ENCODE measurements around the gene CCP110. TPM values are rescaled to one million over a fixed set of nuclear protein-coding genes. Genes with fewer than 3 reads are reported as not detected.

Gene CCP110
- total RNA-seq, 1 donor from 2014 or later: 14.7 TPM

DNA sequence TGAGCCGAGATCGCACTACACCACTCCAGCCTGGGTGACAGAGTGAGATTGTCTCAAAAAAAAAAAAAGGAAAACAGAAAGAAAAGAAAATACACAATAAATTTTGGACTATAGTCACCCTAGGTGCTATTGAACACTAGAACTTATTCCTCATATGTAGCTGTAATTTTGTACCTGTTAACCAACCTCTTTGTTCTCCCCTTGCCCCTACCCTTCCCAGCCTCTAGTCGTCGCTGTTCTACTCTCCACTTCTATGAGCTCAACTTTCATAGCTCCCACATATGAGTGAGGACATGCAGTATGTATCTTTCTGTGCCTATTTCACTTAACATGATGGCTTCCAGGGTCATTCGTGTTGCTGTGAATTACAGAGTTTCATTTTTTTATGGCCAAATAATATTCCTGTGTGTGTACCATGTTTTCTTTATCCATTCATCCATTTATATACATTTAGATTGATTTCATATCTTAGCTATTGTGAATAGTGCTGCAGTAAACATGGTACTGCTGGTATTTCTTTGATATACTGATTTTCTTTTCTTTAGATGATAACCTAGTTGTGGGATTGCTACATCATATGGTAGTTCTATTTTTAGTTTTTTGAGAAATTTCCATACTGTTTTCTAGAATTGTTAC, 60.0 kb downstream of the CCP110 start:
- no peak overlapping the region for H3K9ac ChIP-seq (ENCODE audit: low read length)
- H3K36me3 ChIP-seq (ENCODE audit: insufficient read depth, low read length): peaks cover 22% of the 10 kb centered on the region
- H3K27me3 Mint-ChIP-seq (ENCODE audit: low read depth, unreplicated experiment): no peaks in the 10 kb centered on the region
- no peaks in the 10 kb centered on the region for H3K79me2 ChIP-seq (ENCODE audit: insufficient read depth, low read length)
- no peak overlapping the region for H2AFZ ChIP-seq (ENCODE audit: low read depth, low read length)
- no peak overlapping the region for H3K4me3 Mint-ChIP-seq (ENCODE audit: unreplicated experiment)
- H3K4me1 Mint-ChIP-seq (ENCODE audit: low read depth, unreplicated experiment): peaks cover 2% of the 10 kb centered on the region
- DNase-seq (ENCODE audit: low read depth) (peak; percentile 29), FAIRE-seq (no peak)
- H3K27ac Mint-ChIP-seq (ENCODE audit: unreplicated experiment): no peak overlapping the region
- H4K20me1 ChIP-seq (ENCODE audit: insufficient read depth, low read length): no peaks in the 10 kb centered on the region
- TF ChIP-seq, protein P1, sequence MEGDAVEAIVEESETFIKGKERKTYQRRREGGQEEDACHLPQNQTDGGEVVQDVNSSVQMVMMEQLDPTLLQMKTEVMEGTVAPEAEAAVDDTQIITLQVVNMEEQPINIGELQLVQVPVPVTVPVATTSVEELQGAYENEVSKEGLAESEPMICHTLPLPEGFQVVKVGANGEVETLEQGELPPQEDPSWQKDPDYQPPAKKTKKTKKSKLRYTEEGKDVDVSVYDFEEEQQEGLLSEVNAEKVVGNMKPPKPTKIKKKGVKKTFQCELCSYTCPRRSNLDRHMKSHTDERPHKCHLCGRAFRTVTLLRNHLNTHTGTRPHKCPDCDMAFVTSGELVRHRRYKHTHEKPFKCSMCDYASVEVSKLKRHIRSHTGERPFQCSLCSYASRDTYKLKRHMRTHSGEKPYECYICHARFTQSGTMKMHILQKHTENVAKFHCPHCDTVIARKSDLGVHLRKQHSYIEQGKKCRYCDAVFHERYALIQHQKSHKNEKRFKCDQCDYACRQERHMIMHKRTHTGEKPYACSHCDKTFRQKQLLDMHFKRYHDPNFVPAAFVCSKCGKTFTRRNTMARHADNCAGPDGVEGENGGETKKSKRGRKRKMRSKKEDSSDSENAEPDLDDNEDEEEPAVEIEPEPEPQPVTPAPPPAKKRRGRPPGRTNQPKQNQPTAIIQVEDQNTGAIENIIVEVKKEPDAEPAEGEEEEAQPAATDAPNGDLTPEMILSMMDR (IDR thresholded peaks at IDR 0.05; ENCODE audit: insufficient read depth, low read depth, low read length): peak; percentile 96
- no peak for TF ChIP-seq EZH2 (IDR thresholded peaks at IDR 0.05; ENCODE audit: insufficient read depth, low read length)
- no peak overlapping the region for H3K4me2 ChIP-seq (ENCODE audit: low read length)
- no peak overlapping the region for H3K27ac ChIP-seq (ENCODE audit: low read depth, low read length)
- H3K36me3 Mint-ChIP-seq (ENCODE audit: low read depth, unreplicated experiment): peaks cover 16% of the 10 kb centered on the region
- H3K9me3 Mint-ChIP-seq (ENCODE audit: unreplicated experiment): peaks cover 4% of the 10 kb centered on the region
- no peaks in the 10 kb centered on the region for H3K27me3 ChIP-seq (ENCODE audit: insufficient read depth, low read length)
- no peaks in the 10 kb centered on the region for H3K9me3 ChIP-seq (ENCODE audit: insufficient read depth, low read depth, low read length)
- H3K4me3 ChIP-seq (ENCODE audit: insufficient read depth, low read depth, low read length): no peak overlapping the region
- peaks cover 2% of the 10 kb centered on the region for H3K4me1 ChIP-seq (ENCODE audit: insufficient read depth, low read length)

DNA sequence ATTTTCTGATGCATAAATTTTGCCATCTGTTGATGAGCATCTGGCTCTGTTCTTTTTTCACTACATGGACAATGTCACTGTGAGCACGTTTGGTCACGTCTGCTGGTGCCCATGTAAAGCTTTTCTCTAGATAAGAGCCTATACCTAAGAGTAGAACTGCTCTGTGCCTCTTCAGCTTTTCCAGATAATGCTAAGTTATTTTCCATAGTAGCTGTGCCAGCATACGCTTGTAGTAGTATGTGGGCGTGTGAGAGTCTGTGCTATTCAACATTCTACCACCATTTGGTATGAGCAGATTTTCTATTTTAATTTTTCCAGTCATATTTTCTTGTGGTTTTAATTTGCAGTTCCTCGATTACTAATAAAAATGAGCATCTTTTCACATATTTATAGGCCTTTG, 64.9 kb downstream of the CCP110 start:
- Histone ChIP-seq H4K20me1 (ENCODE audit: insufficient read depth, low read length) (no peaks in the 10 kb centered on the region), H3K9ac (ENCODE audit: low read length) (no peak overlapping the region), H3K9me3 (ENCODE audit: insufficient read depth, low read depth, low read length) (no peaks in the 10 kb centered on the region), H3K4me1 (ENCODE audit: insufficient read depth, low read length) (no peaks in the 10 kb centered on the region), H3K27ac (ENCODE audit: low read depth, low read length) (no peak overlapping the region), H3K4me2 (ENCODE audit: low read length) (no peak overlapping the region), H3K79me2 (ENCODE audit: insufficient read depth, low read length) (no peaks in the 10 kb centered on the region), H2AFZ (ENCODE audit: low read depth, low read length) (no peak overlapping the region), H3K36me3 (ENCODE audit: insufficient read depth, low read length) (peaks cover 6% of the 10 kb centered on the region), H3K4me3 (ENCODE audit: insufficient read depth, low read depth, low read length) (no peak overlapping the region), H3K27me3 (ENCODE audit: insufficient read depth, low read length) (no peaks in the 10 kb centered on the region)
- Mint-ChIP-seq H3K4me3 (ENCODE audit: unreplicated experiment) (no peak overlapping the region), H3K9me3 (ENCODE audit: unreplicated experiment) (no peaks in the 10 kb centered on the region), H3K27ac (ENCODE audit: unreplicated experiment) (no peak overlapping the region), H3K27me3 (ENCODE audit: low read depth, unreplicated experiment) (no peaks in the 10 kb centered on the region), H3K4me1 (ENCODE audit: low read depth, unreplicated experiment) (peaks cover 13% of the 10 kb centered on the region), H3K36me3 (ENCODE audit: low read depth, unreplicated experiment) (peaks cover 5% of the 10 kb centered on the region)
- FAIRE-seq (no peak), DNase-seq (ENCODE audit: low read depth) (peak; percentile 20)
- no peak for TF ChIP-seq EZH2 (IDR thresholded peaks at IDR 0.05; ENCODE audit: insufficient read depth, low read length)
- TF ChIP-seq, protein P1 (IDR thresholded peaks at IDR 0.05; ENCODE audit: insufficient read depth, low read depth, low read length): no peak

DNA sequence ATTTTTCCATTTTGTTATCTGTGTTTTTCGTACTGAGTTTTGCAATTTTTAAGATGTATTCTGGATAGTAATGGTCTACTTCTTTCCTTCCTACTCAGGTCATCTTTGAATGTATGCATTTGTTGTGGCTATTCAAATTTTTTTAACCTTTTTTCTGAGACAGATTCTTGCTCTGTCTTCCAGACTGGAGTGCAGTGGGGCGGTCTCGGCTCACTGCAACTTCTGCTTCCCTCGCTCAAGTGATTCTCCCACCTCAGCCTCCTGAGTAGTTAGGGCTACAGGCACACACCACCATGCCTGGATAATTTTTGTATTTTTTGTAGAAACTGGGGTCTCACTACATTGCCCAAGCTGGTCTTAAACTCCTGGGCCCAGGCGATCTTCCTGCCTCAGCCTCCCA, 65.4 kb downstream of the CCP110 start:
- H4K20me1 ChIP-seq (ENCODE audit: insufficient read depth, low read length): no peaks in the 10 kb centered on the region
- no peak overlapping the region for H3K9ac ChIP-seq (ENCODE audit: low read length)
- no peak overlapping the region for H3K4me3 ChIP-seq (ENCODE audit: insufficient read depth, low read depth, low read length)
- Mint-ChIP-seq H3K27me3 (ENCODE audit: low read depth, unreplicated experiment) (no peaks in the 10 kb centered on the region), H3K36me3 (ENCODE audit: low read depth, unreplicated experiment) (peaks cover 5% of the 10 kb centered on the region), H3K9me3 (ENCODE audit: unreplicated experiment) (no peaks in the 10 kb centered on the region), H3K4me1 (ENCODE audit: low read depth, unreplicated experiment) (peaks cover 13% of the 10 kb centered on the region), H3K27ac (ENCODE audit: unreplicated experiment) (no peak overlapping the region), H3K4me3 (ENCODE audit: unreplicated experiment) (no peak overlapping the region)
- H2AFZ ChIP-seq (ENCODE audit: low read depth, low read length): no peak overlapping the region
- FAIRE-seq (no peak), DNase-seq (ENCODE audit: low read depth) (no peak)
- H3K4me2 ChIP-seq (ENCODE audit: low read length): no peak overlapping the region
- H3K79me2 ChIP-seq (ENCODE audit: insufficient read depth, low read length): no peaks in the 10 kb centered on the region
- H3K27ac ChIP-seq (ENCODE audit: low read depth, low read length): no peak overlapping the region
- no peaks in the 10 kb centered on the region for H3K4me1 ChIP-seq (ENCODE audit: insufficient read depth, low read length)
- no peaks in the 10 kb centered on the region for H3K27me3 ChIP-seq (ENCODE audit: insufficient read depth, low read length)
- peaks cover 6% of the 10 kb centered on the region for H3K36me3 ChIP-seq (ENCODE audit: insufficient read depth, low read length)
- no peaks in the 10 kb centered on the region for H3K9me3 ChIP-seq (ENCODE audit: insufficient read depth, low read depth, low read length)
- TF ChIP-seq, protein P1 (IDR thresholded peaks at IDR 0.05; ENCODE audit: insufficient read depth, low read depth, low read length): no peak
- no peak for TF ChIP-seq EZH2 (IDR thresholded peaks at IDR 0.05; ENCODE audit: insufficient read depth, low read length)
